K562 (cell line): ENCODE measurements around the gene EXOC4.

Source experiments
- CTCF ChIP-seq, 3 experiments: IDR thresholded peaks in 2 of 3; conservative IDR thresholded peaks in 1 of 3; 2 replicates each; pipeline ENCODE4 v1.5.1; 2011 to 2012; ENCODE audit warnings: low read length in 3 of 3, mild to moderate bottlenecking in 3 of 3, control low read depth in 2 of 3, improper control_type of control experiment in 1 of 3, inconsistent platforms in 1 of 3, low read depth in 1 of 3, mixed read lengths in 1 of 3, moderate library complexity in 1 of 3; ENCODE audit not compliant: insufficient read depth in 2 of 3
- SRF ChIP-seq, 2 experiments: fragments of 250-450, 450-650 bp in 1 of 2; sonication (Bioruptor Pico) in 1 of 2; sonication (generic) in 1 of 2; formaldehyde crosslinking; IDR thresholded peaks; 2 replicates each; pipeline versions ENCODE4 v1.5.0 to v1.5.1; 2020 to 2022; ENCODE audit warnings: mild to moderate bottlenecking in 1 of 2, missing genetic modification reagents in 1 of 2

GRCh38 chr7:133491846-133492652 lies 239.2 kb downstream of the EXOC4 start:
- TF ChIP-seq SRF (CRISPR knock-in tag; IDR thresholded peaks at IDR 0.05) (no peak), CTCF (IDR thresholded peaks at IDR 0.05 in 2 of 3, conservative IDR thresholded peaks at IDR 0.05 in 1 of 3; ENCODE audit: insufficient read depth in 2 of 3, low read depth in 1 of 3, low read length in 3 of 3) (no peak)
